K562 (cell line): ENCODE results near the gene PPM1F. TPM values are rescaled to one million over a fixed set of nuclear protein-coding genes. Genes with fewer than 3 reads are reported as not detected.

Experiments used
- ATAC-seq: fragments of 200-7000 bp; cut with Tn5 transposase; 3 replicates; pipeline ENCODE4 v1.9.1; 2020; ENCODE audit warnings: moderate library complexity
- BruUV-seq: library from RNA; stranded (reverse); fragments of 400-500 nt; replicated peaks from 2 replicates; lab custom pipeline; 2021; lab: Mats Ljungman, UMichigan
- CTCF ChIA-PET: fragments of 300-600 bp; formaldehyde crosslinking; extraction: SDS; loops from one replicate; lab custom pipeline; 2021; ENCODE audit warnings: low intra/inter-chr PET ratio; lab: Yijun Ruan, JAX
- POLR2A ChIA-PET: fragments of 300-600, 350-650 bp; sonication (Branson Sonifier 250); formaldehyde crosslinking; extraction: SDS; loops from one replicate; lab custom pipeline; 2021; ENCODE audit warnings: antibody characterized with exemption, inconsistent platforms; lab: Yijun Ruan, JAX
- DNase-seq, 4 experiments: peaks; one replicate each; pipeline versions ENCODE4 v3.0.0 to v3.0.0-alpha.2; 2011 to 2018; ENCODE audit warnings: low spot score in 3 of 4, mixed read lengths in 3 of 4; ENCODE audit errors: extremely low read depth in 1 of 4
- FAIRE-seq: peaks from 2 replicates; lab custom pipeline; 2011; peaks lifted over from hg19 to GRCh38; lab: Jason Lieb, UNC
- H2AFZ ChIP-seq: 2 replicates; pipeline ENCODE4 v1.6.0; 2011; ENCODE audit warnings: low read depth, low read length, control low read depth, inconsistent platforms
- H3K27ac ChIP-seq: fragments of 200-600 bp; 3 replicates; pipeline ENCODE4 v1.8.0; 2011; ENCODE audit warnings: low read depth, mild to moderate bottlenecking, control low read depth, inconsistent platforms, low read length, moderate library complexity, mixed read lengths; ENCODE audit errors: extremely low read depth
- H3K27me3 ChIP-seq, 2 experiments: fragments of 300-600 bp in 1 of 2; 2 replicates in 1 of 2; 3 replicates in 1 of 2; pipeline versions ENCODE4 v1.6.0 to v1.8.0; 2011; ENCODE audit warnings: inconsistent platforms in 2 of 2, low read length in 2 of 2, mild to moderate bottlenecking in 1 of 2, mixed read lengths in 1 of 2, moderate library complexity in 1 of 2; ENCODE audit not compliant: control insufficient read depth in 2 of 2, insufficient read depth in 2 of 2
- H3K36me3 ChIP-seq: fragments of 300-600 bp; 3 replicates; pipeline ENCODE4 v1.8.0; 2011; ENCODE audit warnings: mild to moderate bottlenecking, low read length, inconsistent platforms; ENCODE audit not compliant: control insufficient read depth, insufficient read depth
- H3K4me1 ChIP-seq, 2 experiments: fragments of 200-600 bp in 1 of 2; replicated peaks in 1 of 2; 2 replicates in 1 of 2; 3 replicates in 1 of 2; pipeline versions ENCODE4 v1.5.1 to v1.8.0; 2011; ENCODE audit warnings: inconsistent platforms in 2 of 2, low read length in 2 of 2, mild to moderate bottlenecking in 1 of 2, mixed read lengths in 1 of 2, moderate library complexity in 1 of 2; ENCODE audit not compliant: control insufficient read depth in 2 of 2, insufficient read depth in 2 of 2
- H3K4me2 ChIP-seq: 2 replicates; pipeline ENCODE4 v1.6.1; 2011; ENCODE audit warnings: low read length, control low read depth, inconsistent platforms, mixed read lengths; ENCODE audit not compliant: insufficient read depth
- H3K4me3 ChIP-seq: fragments of 200-600 bp; sonication (generic), shearing (Covaris generic); 2 replicates; pipeline ENCODE4 v1.5.1; 2016; ENCODE audit warnings: control low read depth, inconsistent platforms
- H3K79me2 ChIP-seq: fragments of 200-600 bp; 3 replicates; pipeline ENCODE4 v1.8.0; 2011; ENCODE audit warnings: low read length, inconsistent platforms; ENCODE audit not compliant: control insufficient read depth, insufficient read depth
- H3K9ac ChIP-seq, 2 experiments: 2 replicates each; pipeline versions ENCODE4 v1.6.0 to v1.6.1; 2011; ENCODE audit warnings: low read depth in 2 of 2, low read length in 2 of 2, control low read depth in 1 of 2, inconsistent platforms in 1 of 2, mild to moderate bottlenecking in 1 of 2, mixed read lengths in 1 of 2; ENCODE audit not compliant: insufficient read depth in 1 of 2
- H3K9me1 ChIP-seq: one replicate; pipeline ENCODE4 v1.6.0; 2011; ENCODE audit warnings: inconsistent platforms, mild to moderate bottlenecking, low read length, moderate library complexity; ENCODE audit not compliant: control insufficient read depth, insufficient read depth
- H3K9me3 ChIP-seq: replicated peaks from 2 replicates; pipeline ENCODE4 v1.5.1; 2011; ENCODE audit warnings: low read depth, low read length, inconsistent platforms; ENCODE audit not compliant: control insufficient read depth, insufficient read depth
- H4K20me1 ChIP-seq: replicated peaks from 2 replicates; pipeline ENCODE4 v1.6.1; 2011; ENCODE audit warnings: low read length, inconsistent platforms, mixed read lengths; ENCODE audit not compliant: control insufficient read depth, insufficient read depth
- E2F1 ChIP-seq: sonication (generic); formaldehyde crosslinking; IDR thresholded peaks from 2 replicates; pipeline ENCODE4 v1.8.1; 2023; ENCODE audit warnings: mild to moderate bottlenecking, missing genetic modification reagents, moderate library complexity
- FOXK1 ChIP-seq: sonication (generic); formaldehyde crosslinking; IDR thresholded peaks from 2 replicates; pipeline ENCODE4 v1.8.0; 2022; ENCODE audit warnings: missing genetic modification reagents, mild to moderate bottlenecking, borderline replicate concordance
- HMGXB4 ChIP-seq: sonication (generic); formaldehyde crosslinking; IDR thresholded peaks from 2 replicates; pipeline ENCODE4 v1.8.1; 2023; ENCODE audit warnings: mild to moderate bottlenecking, missing genetic modification reagents
- MLLT1 ChIP-seq, 2 experiments: fragments of 450-650 bp; IDR thresholded peaks; 2 replicates each; pipeline ENCODE4 v1.6.1; 2016
- RHOXF2B ChIP-seq: fragments of 250-450 bp; sonication (Bioruptor Pico); conservative IDR thresholded peaks from 2 replicates; pipeline ENCODE4 v1.5.1; 2021
- SRSF1 ChIP-seq: fragments of 200-400 bp; formaldehyde crosslinking; IDR thresholded peaks from 2 replicates; pipeline ENCODE4 v1.6.1; 2017; ENCODE audit warnings: mild to moderate bottlenecking, low read depth, low read length, moderate library complexity
- TEAD4 ChIP-seq, 2 experiments: sonication (generic) in 1 of 2; formaldehyde crosslinking in 1 of 2; IDR thresholded peaks; 2 replicates each; pipeline versions ENCODE4 v1.6.1 to v1.8.0; 2012 to 2022; ENCODE audit warnings: borderline replicate concordance in 1 of 2, inconsistent platforms in 1 of 2, low read length in 1 of 2, mild to moderate bottlenecking in 1 of 2, missing genetic modification reagents in 1 of 2
- USF1 ChIP-seq: sonication (generic); formaldehyde crosslinking; IDR thresholded peaks from 2 replicates; pipeline ENCODE4 v1.9.0; 2022; ENCODE audit warnings: mild to moderate bottlenecking, missing genetic modification reagents
- ZNF583 ChIP-seq: fragments of 250-450 bp; sonication (Bioruptor Pico); IDR thresholded peaks from 2 replicates; pipeline ENCODE4 v1.4.0; 2020
- WGBS: fragments of 100-300 bp; shearing (Covaris generic); methylation state at CpG from one replicate; pipeline ENCODE4 v1.1.6; 2016; ENCODE audit warnings: low coverage, mixed read lengths; ENCODE audit not compliant: insufficient coverage; ENCODE audit errors: missing lambda C conversion rate; 5-methylcytosine and 5-hydroxymethylcytosine counted together
- in situ Hi-C: fragments of 300-500 bp; cut with MboI; formaldehyde crosslinking; loops from 4 replicates; pipeline ENCODE4 v1.15.0; 2018; ENCODE audit warnings: inconsistent platforms, mixed read lengths
- intact Hi-C: fragments of 100-400 bp; cut with micrococcal nuclease; formaldehyde crosslinking; loops from 2 replicates; pipeline ENCODE4 v1.14.2; 2022
- polyA plus RNA-seq, 8 experiments: library from polyadenylated mRNA; depleted of rRNA in 4 of 8; stranded (reverse) in 5 of 8; unstranded in 3 of 8; fragments of >200 nt; fragmentation: Nextera tagmentation in 2 of 8; fragmentation: Illumina TruSeq in 1 of 8; extraction: Ambion mirVana in 2 of 8; extraction: Trizol in 1 of 8; gene quantifications; 2 replicates each; pipeline versions ENCODE4 v1.2.1 to v1.2.3, GENCODE V29; 2011 to 2014; ENCODE audit warnings: inconsistent platforms in 1 of 8, missing spikeins in 1 of 8
- total RNA-seq, 7 experiments: library from RNA; depleted of rRNA in 6 of 7; stranded (reverse); fragments of >200 nt in 6 of 7; fragmentation: Illumina TruSeq in 2 of 7; extraction: Trizol in 2 of 7; gene quantifications; 2 replicates each; pipeline versions ENCODE4 v1.2.1 to v1.2.3, GENCODE V29; 2011 to 2021; ENCODE audit warnings: low replicate concordance in 1 of 7
- TF ChIP-seq, protein P1 (sequence below), 2 experiments: fragments of 450-650 bp in 1 of 2; sonication (generic) in 1 of 2; formaldehyde crosslinking in 1 of 2; IDR thresholded peaks in 1 of 2; conservative IDR thresholded peaks in 1 of 2; 2 replicates each; pipeline versions ENCODE4 v1.6.1 to v1.8.1; 2016 to 2023; ENCODE audit warnings: mild to moderate bottlenecking in 2 of 2, moderate library complexity in 2 of 2, inconsistent platforms in 1 of 2, missing genetic modification reagents in 1 of 2

PPM1F gene
- total and polyA plus RNA-seq, 9 of the 15 experiments (the other 6 are each of a cell fraction or from before 2014, with no cell fraction given) = 2.1 to 159 (median 64.0) TPM

DNA sequence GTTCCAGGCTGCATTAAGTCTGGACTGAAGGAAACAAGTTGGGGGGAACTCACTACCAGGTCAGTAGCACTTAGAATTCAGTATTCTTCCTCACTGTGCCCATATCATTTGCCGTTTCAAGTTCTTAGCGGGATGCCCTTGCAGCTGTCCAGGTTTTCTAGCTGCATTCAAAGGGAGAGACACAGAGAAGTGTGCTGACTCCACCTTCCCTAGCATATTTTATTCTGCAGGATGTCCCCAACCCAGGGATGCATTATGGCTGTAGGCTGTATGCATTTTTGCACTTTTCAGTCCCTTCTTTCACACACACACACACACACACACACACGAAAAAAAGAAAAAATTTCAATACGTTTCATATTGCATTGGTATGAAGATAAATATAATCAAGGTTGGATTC, 49.4 kb downstream of the PPM1F start (continued):
- 0 out of 2 replicates have a peak, but pooled peaks have one; percentile 60 for TF ChIP-seq RHOXF2B (CRISPR knock-in tag)
- TF ChIP-seq, all 486 proteins: peak for 2

DNA sequence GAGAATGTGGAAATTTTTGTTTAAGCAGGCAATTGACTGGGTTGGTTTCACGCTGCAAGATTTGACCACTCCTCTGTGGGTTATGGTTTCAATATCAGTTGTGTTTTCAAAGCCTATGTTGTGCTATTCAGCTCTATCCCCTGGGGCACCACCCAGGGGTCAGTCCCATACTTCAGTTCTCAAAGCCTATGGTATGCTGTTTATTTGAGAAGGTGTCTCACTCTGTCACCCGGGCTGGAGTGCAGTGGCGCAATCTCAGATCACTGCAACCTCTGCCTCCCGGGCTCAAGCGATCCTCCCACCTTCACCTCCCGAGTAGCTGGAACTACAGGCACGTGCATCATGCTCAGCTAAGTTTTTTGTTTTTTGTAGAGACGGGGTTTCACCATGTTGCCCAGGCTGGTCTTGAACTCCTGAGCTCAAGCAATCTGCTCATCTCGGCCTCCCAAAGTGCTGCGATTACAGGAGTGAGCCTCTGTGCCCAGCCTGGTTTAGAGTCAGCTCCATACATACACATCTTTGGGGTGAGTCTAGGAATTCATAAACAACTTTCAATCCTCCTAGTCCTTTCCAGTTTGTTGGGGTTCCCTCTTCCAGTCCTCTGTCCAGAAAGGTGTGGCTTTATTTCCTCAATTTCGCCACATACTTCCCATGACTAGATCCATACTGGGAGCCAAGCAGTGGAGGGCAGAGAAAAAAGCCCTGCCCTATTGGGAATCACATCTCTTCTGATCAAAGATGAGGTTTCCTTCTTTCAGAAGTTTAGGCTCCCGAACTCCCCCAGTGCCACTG, 50.2 kb downstream of the PPM1F start:
- 0 out of 5 replicates have a peak, but pooled peaks cover 0 to 4% of the 10 kb centered on the region in 2 experiments for H3K4me1 ChIP-seq
- POLR2A ChIA-PET = interaction anchor here (0.7 to 49.7 kb wide), 12 partner anchors 9 to 195 kb away, joined by 3 to 1041 read pairs (median 4); partner anchors contain the start of gene PPM1F
- ATAC-seq (peak; percentile 52), DNase-seq (peak in 2 of 4 experiments; percentile 30 to 35), FAIRE-seq (no peak)
- H2AFZ ChIP-seq = no peak overlapping the region
- no peaks in the 10 kb centered on the region for H3K79me2 ChIP-seq
- CTCF ChIA-PET = interaction anchor here (0.5 to 1.1 kb wide), 2 partner anchors 190 to 1162 kb away, joined by 4 read pairs; no protein-coding TSS in a partner anchor
- intact Hi-C loops = no loop called here
- BruUV-seq = no TSS peak
- no peak overlapping the region for H3K4me3 ChIP-seq
- H3K9me3 ChIP-seq = no peaks in the 10 kb centered on the region
- H3K9ac ChIP-seq = no peak overlapping the region
- peaks cover 11 to 32% of the 10 kb centered on the region in 2 experiments; a peak in 4 of 5 replicates for H3K27me3 ChIP-seq
- H4K20me1 ChIP-seq = peaks cover 8% of the 10 kb centered on the region; the same call in 1 of the 2 replicates
- H3K4me2 ChIP-seq = no peak overlapping the region
- no peak overlapping the region for H3K27ac ChIP-seq
- WGBS = 14% methylated on average over 12 of the region's 12 CpGs
- H3K36me3 ChIP-seq = no peaks in the 10 kb centered on the region
- in situ Hi-C loops = no loop called here
- no peaks in the 10 kb centered on the region for H3K9me1 ChIP-seq
- peak; percentile 56; the same call in 1 of the 2 replicates for TF ChIP-seq HMGXB4 (CRISPR knock-in tag)
- TF ChIP-seq, protein P1, sequence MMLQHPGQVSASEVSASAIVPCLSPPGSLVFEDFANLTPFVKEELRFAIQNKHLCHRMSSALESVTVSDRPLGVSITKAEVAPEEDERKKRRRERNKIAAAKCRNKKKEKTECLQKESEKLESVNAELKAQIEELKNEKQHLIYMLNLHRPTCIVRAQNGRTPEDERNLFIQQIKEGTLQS (IDR thresholded peaks at IDR 0.05) = no peak
- TF ChIP-seq, protein P1 (CRISPR knock-in tag; conservative IDR thresholded peaks at IDR 0.05) = peak; percentile 35; the same call in 1 of the 2 replicates
- TF ChIP-seq MLLT1 (IDR thresholded peaks at IDR 0.05) = no peak
- 0 out of 2 replicates have a peak, but pooled peaks have one; percentile 11 for TF ChIP-seq ZNF583 (CRISPR knock-in tag)
- TF ChIP-seq SRSF1 = no peak
- TF ChIP-seq TEAD4 (IDR thresholded peaks at IDR 0.05; ENCODE audit: low read length) = peak; percentile 22; the same call in 1 of the 2 replicates
- no peak for TF ChIP-seq TEAD4 (CRISPR knock-in tag; IDR thresholded peaks at IDR 0.05; ENCODE audit: borderline replicate concordance)
- TF ChIP-seq FOXK1 = 0 out of 2 replicates have a peak, but pooled peaks have one; percentile 21
- peak; percentile 63 for TF ChIP-seq USF1 (CRISPR knock-in tag)
- peak; percentile 49; the same call in 1 of the 2 replicates for TF ChIP-seq E2F1 (CRISPR knock-in tag)
